Muscle of back (tissue), 11 donors: ENCODE measurements around the gene LDB2. TPM values are rescaled to one million over a fixed set of nuclear protein-coding genes. Genes with fewer than 3 reads are reported as not detected.

ENCODE experiments used
- DNase-seq, 3 donors: peaks; one replicate each; pipeline versions ENCODE4 v3.0.0 to v3.0.0-alpha.2; 2013
- polyA plus RNA-seq, 10 donors: library from polyadenylated mRNA; unstranded; fragments of 120-200 nt; gene quantifications; one replicate each; pipeline ENCODE4 v1.2.1, GENCODE V29; 2013; ENCODE audit not compliant: insufficient read length in 10 of 10

The LDB2 gene
- polyA plus RNA-seq, 10 donors: 32.1 to 62.9 (median 45.8) TPM

DNA sequence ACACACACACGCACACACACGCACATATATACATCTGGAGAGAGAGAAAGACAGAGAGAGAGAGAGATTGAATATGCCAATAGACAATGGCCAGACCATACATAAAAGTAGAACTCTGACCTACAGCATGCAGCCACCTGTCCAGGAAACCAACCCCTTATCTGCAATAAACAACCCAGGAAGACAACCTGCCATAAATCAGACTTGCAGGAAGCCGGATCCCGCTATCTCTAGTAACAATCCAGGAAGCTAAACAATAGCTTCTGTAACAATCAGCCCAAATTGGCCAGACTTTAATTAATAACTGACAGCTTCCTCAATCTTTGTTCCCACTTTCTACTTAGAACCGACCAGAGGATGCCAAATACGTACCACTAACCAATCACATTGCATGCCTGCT is 173.2 kb downstream of the LDB2 start:
- DNase-seq: no peak

DNA sequence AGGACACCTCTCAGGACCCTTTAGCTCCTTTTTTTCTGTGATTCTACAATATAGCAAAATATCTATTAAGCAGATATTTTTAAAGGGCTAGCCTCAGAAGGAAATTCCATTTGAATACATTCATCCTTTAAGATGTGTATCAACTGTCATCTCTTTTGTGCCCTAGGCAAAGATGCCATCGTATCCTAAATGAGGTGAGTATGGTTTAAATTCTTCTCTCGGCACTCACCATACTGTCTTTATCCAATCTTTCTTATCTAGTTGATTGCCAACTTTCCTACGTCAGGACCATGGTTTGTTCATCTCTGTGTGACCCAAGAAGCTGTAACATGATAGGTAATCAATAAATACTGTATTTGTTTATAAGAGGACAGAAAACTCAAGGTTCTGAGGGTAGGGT is 176.0 kb downstream of the LDB2 start:
- no peak for DNase-seq

DNA sequence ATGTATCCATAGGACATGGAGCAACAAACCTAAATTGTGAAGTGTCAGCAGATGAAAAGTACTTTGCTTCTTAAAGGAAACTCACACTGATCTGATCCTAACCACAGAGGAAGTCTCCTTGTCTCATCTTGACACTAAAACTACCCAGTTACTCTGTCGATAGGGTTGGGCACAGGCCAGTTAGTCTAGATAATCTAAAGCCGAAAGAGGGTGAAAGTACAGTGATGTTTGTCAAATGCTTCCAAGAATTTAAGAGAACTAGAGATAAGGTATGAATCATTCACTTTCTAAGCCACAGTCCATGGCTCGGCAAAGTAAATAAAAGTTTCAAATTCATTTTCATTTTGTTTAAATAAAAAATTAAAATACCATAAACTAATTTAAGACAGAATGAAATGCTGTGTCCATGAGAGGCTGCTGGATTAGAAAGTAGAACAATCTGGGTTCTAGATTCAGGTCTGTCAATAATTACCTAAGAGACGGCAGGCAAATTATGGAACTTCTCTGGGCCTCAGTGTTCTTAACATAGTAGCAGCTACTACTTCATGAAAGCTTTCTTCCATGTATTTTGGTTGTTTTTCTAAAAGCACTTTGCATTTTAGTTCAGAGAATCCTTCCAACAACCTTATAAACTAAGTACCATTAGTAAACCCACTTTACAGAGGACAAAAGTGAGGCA is 176.7 kb downstream of the LDB2 start:
- peak in 1 of 3 donors; percentile 36 for DNase-seq

DNA sequence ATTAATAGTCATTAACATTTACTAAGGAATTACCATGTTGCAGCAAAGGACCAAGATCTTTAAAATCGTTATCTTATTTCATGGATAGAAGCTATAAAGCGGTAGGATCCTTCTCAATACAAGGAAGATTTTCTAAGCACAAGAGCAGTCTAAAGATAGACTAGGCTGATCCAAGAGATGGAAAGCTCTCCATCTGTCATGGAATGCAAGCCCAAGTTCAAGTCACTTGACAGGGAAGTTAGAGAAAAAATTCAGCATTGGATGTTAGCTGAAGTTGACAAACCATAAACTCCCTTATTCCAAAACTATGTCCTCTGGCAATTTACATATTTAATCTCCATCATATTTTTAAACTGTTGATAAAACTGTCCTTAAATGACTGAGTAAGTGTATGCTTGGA is 177.7 kb downstream of the LDB2 start:
- DNase-seq: no peak

DNA sequence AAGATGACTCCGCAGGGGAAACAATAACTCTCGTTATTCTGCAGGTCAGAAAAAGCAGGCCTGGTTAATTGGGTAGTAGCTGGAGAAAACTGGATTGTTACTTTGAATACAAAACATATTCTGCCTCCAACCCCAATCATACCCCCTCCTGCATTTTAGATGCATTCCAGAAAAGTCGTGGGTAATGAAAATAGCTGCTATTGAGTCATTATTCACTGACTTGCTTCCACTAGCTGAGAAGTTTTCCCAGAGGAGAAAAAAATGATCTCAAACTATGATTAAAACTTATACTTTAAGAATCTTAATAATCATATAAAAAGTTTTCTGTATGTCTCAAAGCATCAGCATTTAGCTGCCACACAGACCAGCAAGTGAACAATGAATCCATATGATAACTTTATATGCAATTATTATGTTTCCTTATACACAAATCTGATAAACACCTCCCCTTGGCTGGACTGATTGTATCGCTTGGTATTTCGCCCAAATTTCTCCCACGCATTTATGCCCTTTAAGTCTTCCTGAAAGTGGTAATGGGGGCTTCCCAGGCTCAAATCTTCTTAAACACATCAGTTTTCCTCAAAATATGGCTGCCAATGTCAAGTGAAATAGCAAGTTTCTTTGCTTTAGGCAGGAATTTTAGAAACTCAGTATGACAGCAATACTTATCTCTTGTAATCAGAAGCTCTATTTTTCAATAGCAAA is 181.0 kb downstream of the LDB2 start:
- peak in 1 of 3 donors; percentile 24 for DNase-seq

DNA sequence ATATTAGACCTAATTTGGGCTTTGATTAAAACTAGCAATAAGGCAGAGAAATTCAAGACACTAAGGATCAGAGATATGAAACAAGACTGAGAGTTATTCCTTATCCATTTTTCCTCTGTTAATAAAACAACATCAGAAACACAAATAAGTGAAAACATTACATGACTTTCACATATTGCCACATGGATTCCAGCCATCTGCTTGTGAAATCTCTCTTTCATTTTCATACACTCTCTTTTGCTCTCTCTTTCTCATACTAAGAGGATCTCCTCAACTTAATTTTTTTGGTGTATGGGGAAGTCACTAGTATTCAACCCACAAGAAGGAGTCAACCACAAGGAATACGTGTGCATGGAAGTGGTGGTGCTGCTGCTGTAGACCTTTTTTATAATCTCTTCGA is 183.0 kb downstream of the LDB2 start:
- DNase-seq: peak in 1 of 3 donors; percentile 42

DNA sequence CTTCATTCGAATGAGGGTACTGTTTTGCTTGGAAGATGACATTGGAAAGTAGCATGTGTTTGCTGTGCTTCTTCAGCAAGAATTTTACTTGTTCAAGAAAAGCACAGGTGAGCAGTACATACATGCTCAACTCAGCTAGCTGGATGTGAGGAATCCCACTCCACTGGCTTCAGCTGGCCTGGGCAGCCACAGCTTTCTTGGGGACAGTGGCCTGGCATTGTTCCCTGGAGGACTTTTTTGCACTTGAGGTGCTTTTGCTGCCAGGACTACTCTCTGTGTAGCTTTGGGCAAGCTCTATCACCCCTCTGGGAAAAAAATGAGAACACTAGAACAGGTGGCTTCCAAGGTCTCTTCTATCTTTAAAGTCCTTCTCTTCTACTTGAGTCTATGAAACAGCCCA is 184.3 kb downstream of the LDB2 start:
- no peak for DNase-seq

DNA sequence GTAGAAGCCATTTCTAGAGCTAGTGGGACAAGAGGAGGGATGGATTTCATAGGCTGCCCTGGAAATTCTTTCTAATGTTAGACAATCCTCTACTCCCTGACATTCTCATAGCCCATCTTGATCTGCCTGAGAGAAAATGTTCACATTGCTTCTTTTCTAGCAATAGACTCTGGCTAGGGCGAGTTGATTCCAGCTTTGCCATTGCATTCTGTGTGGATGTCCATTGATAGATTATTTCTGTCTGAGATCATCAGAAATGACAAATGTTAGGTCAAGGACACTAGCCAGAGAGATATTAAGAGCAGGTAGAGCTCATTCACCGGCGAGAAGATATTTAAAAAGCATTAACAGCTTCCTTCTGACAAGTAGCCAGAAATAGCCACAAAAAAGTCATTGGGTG is 184.7 kb downstream of the LDB2 start:
- DNase-seq: no peak

DNA sequence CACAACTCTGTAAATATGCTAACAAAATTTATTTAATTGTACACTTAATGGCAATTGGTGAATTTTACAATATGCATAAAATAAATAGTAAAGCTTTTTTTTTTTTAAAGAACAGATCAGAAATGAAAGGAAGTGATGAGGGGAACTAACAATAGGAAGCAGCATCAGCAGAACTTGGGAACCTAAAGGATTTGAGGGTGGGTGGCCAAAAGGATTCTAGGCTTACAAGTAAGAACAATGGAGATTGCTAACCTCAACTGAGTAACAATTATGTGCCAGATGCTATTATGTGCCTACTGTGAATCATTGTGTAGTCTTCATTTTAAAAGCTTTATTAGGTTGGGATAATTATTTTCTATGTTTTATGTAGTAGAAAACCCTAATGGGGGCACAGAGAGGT is 185.2 kb downstream of the LDB2 start:
- no peak for DNase-seq

DNA sequence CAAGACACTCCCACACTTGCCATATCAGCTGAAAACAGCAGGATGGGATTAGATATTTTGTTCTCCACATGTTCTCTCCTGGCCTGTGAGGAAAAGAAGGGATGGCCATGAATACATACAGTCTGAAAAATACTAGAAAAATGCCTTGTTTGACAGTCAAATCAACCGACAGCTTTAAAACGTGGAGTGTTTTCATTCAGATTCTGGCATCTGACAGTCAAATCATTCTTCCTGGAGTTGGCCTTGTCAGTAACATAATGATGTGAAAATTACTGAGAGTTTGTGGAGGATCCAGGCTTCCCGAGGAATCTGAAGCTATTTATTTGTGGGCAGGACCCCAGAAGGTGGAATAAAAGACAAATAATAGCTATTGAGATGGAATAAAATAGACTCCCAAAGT is 188.2 kb downstream of the LDB2 start:
- DNase-seq: no peak

DNA sequence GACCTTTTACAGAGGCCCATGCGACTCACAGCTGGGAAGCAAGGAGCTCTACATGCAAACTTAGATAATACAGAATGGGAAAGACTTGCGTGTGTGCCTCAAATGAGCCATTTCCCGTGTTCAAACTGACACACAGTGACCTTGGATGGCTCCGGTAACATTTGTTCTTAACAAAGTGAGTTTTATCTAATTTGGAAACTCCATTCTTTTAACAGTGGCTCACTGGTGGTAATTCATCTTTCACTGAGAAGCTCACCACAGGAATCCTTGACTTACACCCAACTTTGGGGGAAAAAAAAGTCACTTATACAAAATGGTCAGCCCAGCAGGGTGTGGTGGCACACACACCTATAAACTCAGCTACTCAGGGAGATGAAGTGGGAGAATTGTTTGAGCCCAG is 190.6 kb downstream of the LDB2 start:
- no peak for DNase-seq

DNA sequence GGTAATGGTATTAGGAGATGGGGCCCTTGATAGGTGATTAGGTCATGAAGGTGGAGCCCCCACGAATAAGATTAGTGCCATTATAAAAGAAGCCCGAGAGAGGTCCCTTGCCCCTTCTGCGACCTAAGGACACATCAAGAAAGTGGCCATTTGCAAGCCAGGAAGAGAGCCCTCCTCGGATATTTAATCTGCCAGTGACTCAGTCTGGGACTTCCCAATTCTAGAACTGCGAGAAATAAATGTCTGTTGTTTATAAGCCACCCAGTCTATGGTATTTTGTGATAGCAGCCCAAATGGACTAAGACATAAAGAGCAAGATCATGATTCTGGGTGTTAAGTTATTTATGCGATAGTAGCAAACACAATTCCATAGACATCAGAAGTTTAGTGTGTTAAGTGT is 192.2 kb downstream of the LDB2 start:
- no peak for DNase-seq

DNA sequence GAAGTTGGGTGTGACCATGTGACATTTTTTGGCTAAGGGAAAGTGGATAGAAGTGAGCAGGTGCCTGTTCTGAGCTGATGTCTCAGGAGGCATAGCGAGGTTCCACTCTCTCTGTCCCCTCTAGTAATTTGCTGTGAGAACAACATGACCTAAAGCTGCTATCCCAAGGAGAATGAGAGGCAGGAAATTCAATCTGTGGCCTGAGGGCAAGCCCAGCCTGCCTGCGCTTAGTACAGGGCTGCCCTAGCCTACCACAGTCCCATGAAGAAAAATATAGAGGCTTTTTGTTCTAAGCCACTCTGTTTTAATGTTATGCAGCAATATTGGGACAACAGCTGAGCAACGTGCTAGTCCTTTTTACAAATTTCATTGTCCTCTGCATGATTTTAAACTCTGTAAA is 193.1 kb downstream of the LDB2 start:
- no peak for DNase-seq

DNA sequence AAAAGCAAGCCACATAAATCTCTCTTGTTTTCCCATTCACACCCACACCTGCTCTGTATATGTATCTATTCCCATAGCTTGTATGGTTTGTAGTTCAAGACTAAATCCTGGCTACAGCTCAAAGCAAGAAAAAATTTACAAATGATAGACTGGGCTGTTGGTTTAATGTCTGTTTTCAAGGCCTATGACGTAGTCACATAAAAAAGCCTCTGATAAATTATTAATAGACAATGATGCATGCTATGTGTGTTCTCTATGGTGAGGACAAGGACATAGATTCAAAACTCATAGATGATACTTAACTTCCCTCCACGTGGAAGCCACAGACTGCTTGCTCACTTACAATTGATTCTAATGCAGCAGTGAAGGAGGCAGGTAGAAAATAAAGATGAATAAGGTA is 194.0 kb downstream of the LDB2 start:
- no peak for DNase-seq

DNA sequence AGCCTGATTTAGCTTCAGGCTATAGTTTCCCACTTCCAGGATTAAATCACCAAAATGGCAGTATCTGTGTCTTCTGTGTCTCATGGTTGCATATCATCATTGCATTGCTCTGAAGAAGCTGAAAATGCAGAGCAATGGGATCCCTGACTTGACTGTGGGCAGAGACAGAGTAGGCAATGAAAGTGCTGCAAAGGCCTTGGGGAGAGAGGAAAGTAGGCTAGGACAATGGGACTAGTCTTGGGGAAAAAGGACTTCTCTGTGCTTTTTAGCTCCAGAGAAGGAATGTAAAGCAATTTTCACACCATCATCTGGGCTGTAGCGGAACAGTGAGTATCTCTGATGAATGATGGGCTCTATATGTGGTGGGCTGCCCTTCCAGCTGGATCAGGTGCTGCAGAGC is 202.5 kb downstream of the LDB2 start:
- DNase-seq: no peak

DNA sequence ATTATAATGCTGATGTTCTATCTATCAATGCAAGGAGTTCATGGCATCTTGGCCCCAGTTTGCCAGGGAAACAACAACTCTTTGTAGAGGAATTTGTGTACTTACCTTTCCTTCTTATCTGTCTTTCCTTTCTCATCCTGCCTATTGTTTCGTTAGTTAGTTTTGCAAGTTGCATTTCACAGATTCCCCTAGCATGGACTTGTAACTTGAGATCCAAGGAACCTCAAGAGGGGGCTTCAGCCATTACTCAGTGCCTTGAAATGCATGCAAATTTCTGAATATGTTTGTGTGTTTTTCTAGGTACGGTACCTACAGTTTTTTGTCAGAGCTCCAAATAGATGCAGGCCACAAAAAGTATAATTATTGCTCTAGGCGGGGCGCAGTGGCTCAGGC is 203.6 kb downstream of the LDB2 start:
- no peak for DNase-seq

DNA sequence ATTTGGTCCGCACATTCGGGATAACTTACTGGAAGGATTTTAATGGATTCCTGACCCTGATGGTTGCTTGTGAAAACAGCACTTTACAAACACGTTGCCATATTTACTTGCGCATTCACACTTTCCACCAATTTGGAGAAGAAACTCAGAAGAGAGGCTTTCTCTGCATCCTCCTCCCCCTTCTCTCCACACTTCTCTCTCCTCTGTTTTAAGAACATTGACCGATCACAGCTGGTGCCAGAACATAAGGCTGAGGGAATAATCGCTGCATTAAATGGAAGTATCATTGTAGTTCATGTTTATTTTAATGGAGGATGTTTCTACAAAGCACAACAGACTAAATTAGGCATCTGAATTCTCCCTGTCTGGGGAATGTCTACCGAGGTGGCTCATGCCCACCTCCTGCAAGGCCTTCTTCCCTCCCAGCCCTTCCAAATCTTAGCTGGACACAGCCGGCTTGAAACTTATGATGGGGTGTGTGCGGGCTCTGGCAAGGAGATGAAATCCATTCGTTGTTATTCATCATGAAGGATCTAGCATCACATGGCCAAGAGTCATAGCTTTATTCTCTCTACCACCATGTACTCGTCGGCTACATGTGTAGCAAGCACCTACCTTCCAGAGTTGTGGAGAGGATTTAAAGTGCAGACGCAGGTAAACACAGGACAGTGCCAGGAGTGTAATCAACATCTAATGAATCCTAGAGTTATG is 204.1 kb downstream of the LDB2 start:
- DNase-seq: peak in 1 of 3 donors; percentile 55

DNA sequence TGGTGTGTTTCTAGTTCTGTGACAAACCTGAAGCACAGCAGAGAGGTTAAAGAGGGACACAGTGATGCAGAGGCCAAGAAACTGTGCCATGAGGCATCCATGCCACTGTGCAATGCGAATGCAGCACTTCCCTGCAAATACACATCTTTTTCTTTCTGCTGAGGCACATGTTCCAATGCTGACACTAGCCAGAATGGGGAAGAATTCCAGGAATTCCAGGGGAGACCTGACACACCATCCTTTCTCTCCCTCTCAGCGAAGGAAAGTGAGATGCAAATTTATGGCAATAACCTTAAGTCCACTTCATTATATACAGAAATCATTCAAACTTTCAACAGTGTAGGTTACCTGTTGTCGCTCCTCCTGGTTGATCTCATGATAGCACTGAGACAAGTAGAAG is 204.8 kb downstream of the LDB2 start:
- DNase-seq: peak in 1 of 3 donors; percentile 30

DNA sequence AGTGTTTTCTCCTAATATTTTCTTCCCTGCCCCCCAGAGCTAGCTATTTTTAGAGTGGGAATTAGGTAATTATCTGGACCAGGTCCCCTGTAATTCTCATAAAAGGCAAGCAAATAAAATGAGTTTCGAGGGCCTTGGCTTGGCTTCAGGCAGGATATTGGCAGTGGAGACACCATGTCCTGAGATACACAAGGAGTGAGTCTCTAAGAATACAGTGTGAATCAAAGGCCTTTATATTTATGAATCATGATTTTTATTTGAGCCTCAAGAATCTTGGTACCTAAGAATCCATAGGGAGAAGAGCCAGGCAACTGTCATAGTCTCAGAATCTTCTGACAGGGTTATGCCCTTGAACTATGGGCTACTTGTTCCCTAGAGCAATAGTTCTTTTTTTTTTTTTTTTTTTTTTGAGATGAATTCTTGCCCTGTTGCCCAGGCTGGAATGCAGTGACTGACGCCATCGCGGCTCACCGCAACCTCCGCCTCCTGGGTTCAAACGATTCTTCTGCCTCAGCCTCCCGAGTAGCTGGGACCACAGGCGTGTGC is 205.4 kb downstream of the LDB2 start:
- peak in 2 of 3 donors; percentile 56 to 76 for DNase-seq

DNA sequence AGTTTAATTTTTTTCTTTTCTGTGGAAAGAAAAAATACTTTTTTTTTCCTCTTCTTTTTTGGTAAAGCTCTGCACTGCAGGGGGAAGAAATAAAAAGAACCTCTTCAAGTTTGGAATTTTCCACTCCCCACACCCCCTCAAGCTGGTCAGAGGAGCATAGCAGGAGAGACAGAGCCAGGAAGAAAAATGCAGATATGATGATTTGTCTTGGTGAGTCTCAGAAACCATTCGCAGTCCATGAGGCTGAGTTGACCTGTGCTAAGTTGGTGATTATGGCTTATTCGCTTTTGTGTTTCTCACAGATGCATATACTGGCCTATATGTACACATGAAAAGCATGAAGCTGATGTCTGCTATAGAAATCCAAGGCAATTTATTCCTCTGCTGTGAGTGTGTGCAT is 205.9 kb downstream of the LDB2 start:
- DNase-seq: peak in 2 of 3 donors; percentile 58 to 85

DNA sequence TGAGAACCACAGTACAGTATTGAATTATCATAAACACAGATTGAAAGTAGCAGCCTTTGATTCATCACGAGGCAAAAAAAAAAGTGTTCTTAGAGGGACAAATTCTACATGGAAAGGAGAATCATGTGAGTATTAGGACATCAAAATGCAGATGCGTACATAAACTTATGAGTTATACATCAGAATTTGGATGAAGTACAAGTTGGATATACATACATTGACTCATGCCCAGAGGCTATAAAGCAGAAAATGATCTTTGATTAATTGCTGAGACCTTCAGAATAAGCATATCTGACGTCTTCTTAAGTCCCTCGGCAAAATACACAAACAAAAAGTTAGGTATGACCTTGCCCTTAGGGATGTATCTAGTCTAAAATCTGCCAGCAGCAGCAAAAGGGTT is 206.4 kb downstream of the LDB2 start:
- peak in 1 of 3 donors; percentile 59 for DNase-seq

DNA sequence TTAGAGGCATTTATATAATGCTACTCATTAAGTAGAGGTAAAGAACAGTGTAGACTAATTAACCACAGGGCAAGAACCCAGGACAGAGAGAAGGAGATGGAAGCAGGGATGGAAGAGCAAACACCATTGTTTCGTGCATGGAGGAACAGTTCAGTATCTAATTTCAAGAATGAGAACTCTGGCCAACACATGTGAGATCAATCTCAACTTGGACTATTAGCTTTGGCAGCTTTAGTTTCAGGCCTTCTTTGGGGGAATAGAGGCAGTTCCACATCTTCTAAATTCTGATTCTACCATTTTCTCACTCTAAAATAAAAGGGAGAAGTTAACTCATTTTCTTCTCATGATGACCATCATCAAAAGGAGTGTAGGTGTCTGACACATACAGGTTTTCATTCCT is 207.0 kb downstream of the LDB2 start:
- DNase-seq: peak; percentile 55 to 85 (median 63)

DNA sequence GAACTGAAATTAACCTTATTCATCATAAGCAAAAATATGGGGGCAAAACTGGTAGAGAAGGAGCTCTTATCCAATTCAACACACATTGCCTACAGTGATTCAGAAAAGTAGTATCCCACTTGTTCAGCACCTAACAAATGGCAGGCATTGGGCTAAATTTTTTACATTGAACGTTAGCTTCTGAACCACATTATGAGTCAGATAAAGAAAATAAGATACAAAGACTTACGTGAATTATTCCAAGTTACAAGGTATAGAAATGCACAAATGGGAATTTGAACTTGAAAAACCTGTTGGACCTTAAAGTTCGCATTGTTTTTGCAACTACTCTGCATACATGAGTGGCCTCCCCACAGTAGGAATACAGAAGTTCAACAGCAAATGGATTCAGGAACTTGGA is 210.6 kb downstream of the LDB2 start:
- no peak for DNase-seq
